CD4-positive, alpha-beta T cell treated with Interleukin-10 for 1 hour (primary cell): ENCODE data around the gene TXK.

Experiments
- DNase-seq: peaks from one replicate; pipeline ENCODE4 v3.0.0-alpha.2; 2020

The TXK gene

GRCh38 chr4:48046059-48046458 is 88.0 kb downstream of the TXK start:
- DNase-seq, result no peak

- DNase-seq, result no peak
These were observed 89.8 kb downstream of the TXK start for GRCh38 chr4:48044298-48044697.

GRCh38 chr4:48043504-48043903 is 90.5 kb downstream of the TXK start:
- no peak for DNase-seq

GRCh38 chr4:48042979-48043461 is 91.0 kb downstream of the TXK start:
- no peak for DNase-seq

GRCh38 chr4:48041535-48042137 is 92.4 kb downstream of the TXK start:
- no peak for DNase-seq

- no peak for DNase-seq
These were observed 94.5 kb downstream of the TXK start for GRCh38 chr4:48039561-48039960.

- no peak for DNase-seq
These were observed 95.4 kb downstream of the TXK start for GRCh38 chr4:48038666-48039065.

GRCh38 chr4:48037117-48037462 is 97.0 kb downstream of the TXK start:
- DNase-seq, result no peak

- no peak for DNase-seq
These were observed 98.1 kb downstream of the TXK start for GRCh38 chr4:48035952-48036351.

GRCh38 chr4:48033825-48034413 is 100.1 kb downstream of the TXK start:
- peak; percentile 72 for DNase-seq

GRCh38 chr4:48033412-48033811 is 100.6 kb downstream of the TXK start:
- DNase-seq, result no peak

GRCh38 chr4:48032721-48033120 is 101.3 kb downstream of the TXK start:
- DNase-seq, result no peak

- DNase-seq, result no peak
These were observed 102.1 kb downstream of the TXK start for GRCh38 chr4:48031802-48032525.

GRCh38 chr4:48030470-48030869 is 103.6 kb downstream of the TXK start:
- DNase-seq, result no peak

- DNase-seq, result no peak
These were observed 105.4 kb downstream of the TXK start for GRCh38 chr4:48028696-48029095.

- no peak for DNase-seq
These were observed 106.4 kb downstream of the TXK start for GRCh38 chr4:48027653-48028052.

- no peak for DNase-seq
These were observed 109.0 kb downstream of the TXK start for GRCh38 chr4:48025005-48025404.

GRCh38 chr4:48024522-48024921 is 109.5 kb downstream of the TXK start:
- DNase-seq, result no peak

- DNase-seq, result no peak
These were observed 111.8 kb downstream of the TXK start for GRCh38 chr4:48022192-48022799.

- no peak for DNase-seq
These were observed 113.0 kb downstream of the TXK start for GRCh38 chr4:48021100-48021499.

GRCh38 chr4:48018112-48018511 is 115.9 kb downstream of the TXK start:
- DNase-seq, result no peak

- DNase-seq, result peak; percentile 10
These were observed 116.9 kb downstream of the TXK start for GRCh38 chr4:48017108-48017571.
